Islet precursor cell (in vitro differentiated cells): Measurements from ENCODE around the gene TBRG4.
"Not testable (repeated sequence)": the region's sequence is repeated elsewhere in the genome, so short reads cannot be mapped to it uniquely, and the experiment has no call there.

ENCODE experiments used
- DNase-seq: peaks from one replicate; pipeline ENCODE4 v3.0.0-alpha.2; 2018

Gene TBRG4

DNA sequence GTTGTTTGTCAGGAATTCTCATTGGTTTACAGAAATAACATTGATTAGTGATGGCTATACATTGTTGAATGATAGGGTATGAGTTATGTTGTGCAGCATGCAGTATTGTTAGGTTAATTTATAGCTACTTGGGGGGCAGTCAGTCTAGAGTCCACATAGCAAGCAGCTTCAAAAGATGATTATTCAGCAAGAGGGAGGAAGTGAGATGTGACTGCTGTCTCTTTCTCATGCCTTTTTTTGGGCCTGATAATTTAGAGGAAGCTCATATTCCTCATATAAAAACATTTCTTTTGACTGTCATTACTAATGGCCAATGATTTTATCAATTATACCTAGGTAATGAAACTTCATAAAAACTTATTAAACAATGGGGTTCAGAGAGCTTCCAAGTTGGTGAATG lies 3.4 kb upstream of the TBRG4 start:
- DNase-seq: no peak

DNA sequence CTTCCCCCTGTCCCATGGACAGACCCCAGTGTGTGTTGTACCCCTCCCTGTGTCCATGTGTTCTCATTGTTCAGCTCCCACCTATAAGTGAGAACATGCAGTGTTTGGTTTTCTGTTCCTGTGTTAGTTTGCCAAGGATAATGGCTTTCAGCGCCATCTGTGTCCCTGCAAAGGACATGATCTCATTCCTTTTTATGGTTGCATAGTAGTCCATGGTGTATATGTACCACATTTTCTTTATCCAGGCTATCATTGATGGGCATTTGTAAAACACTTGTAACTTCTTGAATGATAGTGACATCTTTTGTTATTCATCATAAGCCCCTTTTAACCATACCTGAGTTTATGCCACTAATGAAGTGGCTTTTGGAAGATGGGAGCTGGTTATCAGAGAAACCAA lies 2.8 kb upstream of the TBRG4 start:
- DNase-seq: not testable (repeated sequence)

DNA sequence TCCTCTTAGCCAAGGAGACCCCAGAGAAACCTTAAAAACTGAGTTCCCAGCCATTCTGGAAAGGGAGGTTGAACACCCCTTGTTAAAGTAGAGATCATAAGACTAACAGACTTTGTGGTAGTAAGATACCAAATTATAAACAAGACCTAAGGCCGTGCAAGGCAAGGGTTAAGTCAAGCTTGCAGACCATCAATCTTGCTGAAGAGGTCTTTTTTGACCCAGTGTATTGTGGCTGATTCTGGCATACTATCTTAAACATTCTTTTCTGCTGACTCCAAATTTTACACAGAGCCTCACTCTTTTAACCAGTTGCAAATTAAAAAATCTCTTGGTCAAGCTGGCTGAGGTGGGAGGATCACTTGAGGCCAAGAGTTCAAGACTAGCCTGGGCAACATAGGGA lies 1.2 kb upstream of the TBRG4 start:
- no peak for DNase-seq

DNA sequence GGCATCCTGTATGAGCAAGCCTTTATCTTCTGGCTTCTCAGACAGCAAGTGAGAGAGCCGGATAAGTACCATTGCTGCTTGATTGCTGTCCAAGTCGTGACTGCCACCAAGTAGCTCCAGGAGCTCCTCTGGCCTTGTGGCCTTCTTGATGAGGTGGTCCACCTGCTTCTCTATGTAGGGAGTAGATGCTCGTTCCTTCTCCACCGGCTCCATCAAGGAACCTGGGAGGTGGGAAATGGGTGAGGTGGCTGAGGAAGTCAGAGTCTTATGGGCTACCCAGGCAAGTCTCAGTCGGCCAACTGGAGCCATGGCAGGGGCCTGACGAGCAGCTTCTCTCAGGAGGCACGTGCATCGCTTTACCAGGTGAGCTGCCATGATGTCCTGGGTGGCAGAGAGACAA lies 2.6 kb downstream of the TBRG4 start:
- DNase-seq: peak; percentile 29

DNA sequence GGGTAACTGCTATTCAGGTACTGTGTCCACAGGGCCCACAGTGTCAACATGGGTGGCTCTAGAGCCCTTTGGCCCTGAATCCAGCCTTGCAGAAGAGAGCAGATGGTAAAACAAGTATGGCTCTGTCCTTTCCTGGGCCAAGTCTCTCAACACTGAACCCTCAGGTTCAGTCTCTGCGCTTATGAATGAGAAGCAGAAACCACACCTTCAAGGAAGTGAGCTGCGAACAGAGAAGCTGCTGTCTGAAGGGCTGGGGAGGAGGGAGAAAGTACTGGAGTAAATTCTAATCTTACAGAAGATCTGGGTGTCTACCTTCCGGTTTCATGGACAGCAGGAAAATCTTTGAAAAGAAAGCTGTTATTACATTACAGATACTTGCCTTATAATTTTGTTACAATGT lies 4.1 kb downstream of the TBRG4 start:
- DNase-seq: no peak

DNA sequence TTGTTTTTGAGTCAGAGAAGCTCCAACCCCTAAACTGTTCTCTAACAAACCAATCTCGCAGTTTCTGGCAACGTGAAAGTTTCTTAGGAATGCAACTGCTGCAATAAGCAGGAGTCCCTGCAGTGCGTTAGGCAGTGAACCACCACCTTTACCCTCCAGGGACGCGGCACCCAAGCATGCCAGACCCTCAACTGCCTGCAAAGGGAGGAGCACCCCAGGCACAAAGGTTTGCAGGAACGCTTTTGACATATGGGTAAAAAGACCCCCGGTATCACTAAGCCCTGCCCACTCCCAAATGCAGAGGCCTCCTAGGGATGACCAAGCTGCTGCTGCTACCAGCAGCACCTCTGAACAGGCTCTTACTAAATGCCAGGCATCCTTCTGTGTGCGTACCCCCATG lies 4.7 kb downstream of the TBRG4 start:
- DNase-seq: no peak

DNA sequence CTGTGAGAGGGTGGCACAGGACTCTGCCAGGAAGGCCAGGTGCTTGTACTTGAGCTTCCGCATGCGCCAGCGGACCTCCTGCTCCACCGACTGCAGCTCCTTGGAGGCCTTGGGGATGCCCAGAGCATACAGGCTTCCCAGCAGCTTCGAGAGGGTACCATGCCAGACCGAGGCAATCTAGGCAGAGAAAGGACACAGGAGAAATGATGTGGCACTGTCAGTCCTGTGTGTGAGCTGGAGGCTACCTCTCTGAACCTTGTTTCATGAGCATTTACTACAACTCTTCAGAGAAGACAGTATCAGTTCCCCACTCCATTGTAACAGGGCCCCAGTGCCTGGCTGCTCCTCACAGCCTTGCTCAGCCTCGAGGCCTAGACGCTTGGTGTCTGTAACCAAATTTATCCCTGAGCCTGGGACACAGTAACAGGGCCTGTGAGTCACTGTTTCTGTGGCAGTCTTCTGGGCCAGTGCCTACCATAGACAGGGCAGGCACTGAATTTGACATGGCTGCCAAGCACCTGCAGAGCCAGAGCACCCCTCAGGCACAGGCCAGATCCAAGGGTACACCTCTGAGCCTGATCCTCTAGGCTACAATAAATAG lies 5.8 kb downstream of the TBRG4 start:
- DNase-seq: peak; percentile 38

DNA sequence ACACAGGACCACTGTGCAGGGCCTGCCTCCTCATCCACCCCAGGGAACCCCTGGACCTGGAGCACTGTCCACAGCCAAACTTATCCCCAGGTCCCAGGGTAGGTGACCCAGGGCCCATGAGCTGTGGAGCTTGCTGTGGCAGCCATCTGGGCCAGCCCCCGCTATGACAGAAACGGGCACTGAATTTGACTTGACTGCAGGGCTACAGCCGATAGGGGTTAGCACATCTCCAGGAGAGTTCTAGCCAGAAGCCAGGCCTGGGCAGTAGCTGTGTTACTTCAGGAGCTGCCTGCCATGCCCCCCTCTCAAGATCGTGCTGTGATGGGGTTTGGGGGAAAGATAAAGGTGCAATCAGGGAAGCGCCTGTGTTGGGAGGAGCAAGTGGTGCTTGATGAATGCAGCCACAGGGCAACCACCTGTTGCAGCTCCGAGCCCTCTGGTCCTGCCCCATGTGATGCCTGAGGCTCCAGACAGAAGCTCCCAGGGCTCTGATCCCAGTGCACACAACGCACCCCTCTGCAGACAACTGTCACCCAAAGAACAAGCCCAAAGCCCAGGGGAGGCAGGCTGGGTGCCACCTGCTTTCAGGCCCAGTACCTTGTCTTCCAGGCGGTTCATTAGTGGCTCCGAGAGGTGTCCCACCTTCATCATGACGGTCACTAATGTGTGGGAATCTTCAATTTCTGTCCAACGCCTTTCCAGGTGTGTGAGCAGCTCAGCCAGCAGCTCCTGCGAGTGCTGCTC lies 6.5 kb downstream of the TBRG4 start:
- DNase-seq: no peak

DNA sequence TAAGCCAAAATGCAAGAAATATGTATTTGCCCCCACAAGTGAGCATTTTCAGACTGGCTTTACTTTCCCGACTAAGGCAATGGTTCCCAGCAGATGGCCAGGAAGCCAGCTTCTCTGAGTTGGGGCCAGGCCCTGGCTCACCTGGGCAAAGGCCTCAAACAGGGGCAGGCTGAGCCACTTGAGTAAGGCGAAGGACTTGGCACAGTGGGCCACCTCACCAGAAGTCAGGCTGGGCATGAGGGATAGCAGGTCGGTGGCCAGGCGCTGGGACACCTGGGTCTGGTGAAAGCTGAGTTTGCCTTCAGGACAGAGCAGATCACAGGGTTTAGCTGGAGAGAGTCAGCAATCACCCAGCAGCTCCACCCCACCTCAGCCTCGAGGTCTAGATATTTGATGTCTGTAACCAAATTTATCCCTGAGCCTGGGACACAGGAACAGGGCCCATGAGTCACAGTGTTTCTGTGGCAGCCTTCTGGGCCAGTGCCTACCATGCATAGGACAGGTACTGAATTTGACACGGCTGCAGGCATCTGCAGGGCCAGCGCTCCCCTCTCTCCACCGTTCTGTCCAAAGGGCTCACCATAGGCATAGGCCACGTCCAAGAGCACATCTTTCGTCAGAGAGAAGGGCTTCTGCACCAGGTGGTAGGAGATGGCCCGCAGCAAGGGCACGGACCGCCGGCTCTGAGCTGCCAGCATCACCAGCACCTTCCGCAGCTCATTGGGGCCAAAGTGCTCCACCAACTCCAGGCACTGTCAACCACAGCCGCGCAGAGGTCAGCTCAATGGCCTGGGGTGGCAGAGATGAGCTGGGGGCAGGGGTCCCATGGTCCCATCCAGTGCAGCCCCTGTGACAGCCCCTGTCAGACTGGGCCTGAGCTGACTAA lies 7.3 kb downstream of the TBRG4 start:
- DNase-seq: peak; percentile 33

DNA sequence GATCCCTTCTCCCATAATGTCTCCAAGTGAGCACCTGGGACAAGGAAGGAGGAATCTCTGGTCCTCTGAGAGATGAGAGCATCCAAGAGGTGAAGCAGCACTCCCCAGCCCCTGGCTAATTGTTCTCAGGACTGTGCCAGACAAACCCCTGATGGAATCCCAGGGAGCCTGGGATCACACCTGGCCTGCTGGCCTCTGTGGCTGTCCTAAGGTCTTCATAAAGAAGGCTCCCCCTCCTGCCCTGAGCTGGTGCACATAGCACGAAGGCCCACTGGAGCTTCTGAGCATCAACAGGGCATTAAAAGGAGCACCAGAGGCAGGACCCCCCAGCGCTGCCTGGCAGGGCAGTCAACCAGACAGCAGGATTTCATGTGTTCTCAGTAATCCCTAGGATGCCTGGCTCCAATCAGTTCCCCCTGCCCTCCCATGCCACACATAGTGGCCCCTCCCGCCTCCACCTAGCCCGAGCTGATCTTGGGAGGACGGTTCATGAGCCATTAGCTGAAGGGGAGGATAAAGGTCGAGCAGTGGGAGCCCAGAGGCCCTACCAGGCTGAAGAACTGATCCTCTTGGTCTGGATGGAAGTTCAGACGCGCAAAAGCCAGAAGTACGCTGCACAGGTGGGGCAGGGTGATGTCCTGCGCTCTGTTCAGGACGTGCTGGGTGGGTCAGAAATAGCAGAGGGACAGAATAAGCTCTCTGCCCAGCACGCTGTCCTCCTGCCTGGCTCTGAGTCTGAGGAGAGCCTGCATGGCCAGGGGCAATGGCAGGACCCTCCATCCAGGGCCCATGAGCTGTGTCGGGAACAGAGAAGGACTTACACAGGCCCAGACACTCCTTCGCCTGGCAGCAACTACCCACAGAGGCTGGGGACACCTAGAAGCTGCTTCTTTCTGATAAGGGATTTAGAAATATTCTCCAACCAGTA lies 8.4 kb downstream of the TBRG4 start:
- DNase-seq: no peak

DNA sequence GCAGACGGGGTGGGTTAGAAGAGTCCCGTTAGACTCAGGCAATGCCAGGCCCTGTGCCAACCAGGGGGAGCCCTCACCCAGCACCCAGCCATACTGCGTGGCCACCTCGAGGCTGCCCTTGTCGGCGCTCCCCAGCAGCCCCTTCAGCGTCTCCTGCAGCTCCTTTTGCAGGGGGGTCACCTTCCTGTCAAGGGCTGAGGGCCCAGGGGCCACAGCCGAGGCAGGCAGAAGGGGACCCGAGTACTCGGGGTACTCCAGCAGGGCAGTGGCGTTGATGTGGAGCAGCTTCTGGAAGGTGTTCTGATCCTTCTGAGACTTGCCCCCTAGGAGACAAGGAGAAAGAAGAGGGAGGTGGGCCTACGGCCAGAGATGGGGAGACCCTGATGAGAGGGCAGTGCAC lies 9.7 kb downstream of the TBRG4 start:
- no peak for DNase-seq

DNA sequence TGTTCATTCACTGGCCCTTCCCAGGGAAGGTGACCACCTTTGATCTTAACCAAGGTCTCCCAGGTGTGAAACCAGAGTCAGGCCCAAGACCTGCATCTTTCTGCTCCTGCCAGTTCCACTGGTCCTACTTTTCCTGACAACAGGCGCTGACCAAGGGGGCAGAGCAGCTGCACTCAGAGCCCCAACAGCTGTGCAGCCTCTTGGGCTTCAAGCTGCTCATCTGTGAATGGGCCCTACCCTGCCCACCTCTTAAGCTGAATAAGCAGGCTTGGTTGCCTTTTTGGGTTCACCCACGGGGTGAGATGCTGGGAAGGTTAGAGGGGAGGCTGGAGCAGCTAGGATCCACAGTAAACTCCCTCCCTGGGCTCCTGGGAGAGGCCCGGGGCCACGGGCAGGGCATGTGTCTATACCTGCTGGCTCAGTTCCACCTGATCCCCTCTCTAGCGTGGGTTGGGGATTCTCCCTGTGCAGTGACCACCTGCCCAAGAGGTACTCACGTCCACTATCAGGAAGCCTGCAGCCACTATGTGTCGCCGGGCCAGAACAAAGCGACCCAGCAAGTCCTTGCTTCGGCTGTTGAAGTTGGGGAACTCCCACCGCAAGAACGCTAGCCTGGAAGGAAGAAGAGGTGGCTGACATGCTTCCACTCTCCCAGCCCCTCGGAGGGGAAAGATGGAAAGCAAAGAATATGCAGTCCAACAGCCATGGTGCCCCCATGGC lies 10.6 kb downstream of the TBRG4 start:
- peak; percentile 38 for DNase-seq

DNA sequence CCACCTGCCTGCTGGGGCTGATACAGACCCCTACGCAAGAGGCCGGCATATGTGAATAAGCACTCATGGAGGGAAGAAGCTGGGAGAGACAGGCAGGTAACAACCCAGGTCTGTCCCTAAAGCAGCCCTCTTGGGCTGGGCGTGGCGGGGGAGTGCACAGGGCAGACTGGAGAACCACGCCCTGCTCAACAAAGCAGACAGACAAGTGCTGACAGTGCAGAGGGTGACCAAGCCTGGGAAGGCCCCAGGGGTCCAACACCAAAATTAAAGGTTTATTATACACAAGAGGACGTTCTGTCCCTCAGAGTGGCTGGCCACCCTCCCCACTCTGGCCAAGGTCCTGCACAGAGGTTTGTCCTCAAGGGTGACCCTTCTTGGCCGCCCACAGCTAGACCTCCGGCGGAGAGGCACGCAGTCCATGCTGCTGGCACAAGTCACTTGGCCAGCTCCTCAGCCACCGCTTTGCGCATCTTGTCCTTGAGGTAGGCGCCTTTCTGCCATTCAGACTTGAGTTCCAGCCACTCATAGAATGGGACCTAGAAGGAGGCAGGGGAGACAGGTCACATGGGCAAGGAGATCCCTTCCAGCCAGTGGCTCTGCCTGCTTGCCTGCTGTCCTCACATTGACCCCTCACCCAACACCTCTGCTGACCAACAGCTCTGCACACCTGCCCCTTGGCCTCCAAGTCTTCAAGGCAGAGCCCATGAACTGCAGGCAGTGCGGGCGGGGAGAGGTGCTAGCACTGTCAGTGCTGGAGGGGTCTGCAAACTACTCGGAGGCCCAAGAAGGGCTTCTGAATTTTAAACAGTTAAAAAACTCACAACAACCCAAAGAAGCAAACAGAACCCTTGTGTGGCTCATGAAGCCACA lies 11.4 kb downstream of the TBRG4 start:
- peak; percentile 49 for DNase-seq

DNA sequence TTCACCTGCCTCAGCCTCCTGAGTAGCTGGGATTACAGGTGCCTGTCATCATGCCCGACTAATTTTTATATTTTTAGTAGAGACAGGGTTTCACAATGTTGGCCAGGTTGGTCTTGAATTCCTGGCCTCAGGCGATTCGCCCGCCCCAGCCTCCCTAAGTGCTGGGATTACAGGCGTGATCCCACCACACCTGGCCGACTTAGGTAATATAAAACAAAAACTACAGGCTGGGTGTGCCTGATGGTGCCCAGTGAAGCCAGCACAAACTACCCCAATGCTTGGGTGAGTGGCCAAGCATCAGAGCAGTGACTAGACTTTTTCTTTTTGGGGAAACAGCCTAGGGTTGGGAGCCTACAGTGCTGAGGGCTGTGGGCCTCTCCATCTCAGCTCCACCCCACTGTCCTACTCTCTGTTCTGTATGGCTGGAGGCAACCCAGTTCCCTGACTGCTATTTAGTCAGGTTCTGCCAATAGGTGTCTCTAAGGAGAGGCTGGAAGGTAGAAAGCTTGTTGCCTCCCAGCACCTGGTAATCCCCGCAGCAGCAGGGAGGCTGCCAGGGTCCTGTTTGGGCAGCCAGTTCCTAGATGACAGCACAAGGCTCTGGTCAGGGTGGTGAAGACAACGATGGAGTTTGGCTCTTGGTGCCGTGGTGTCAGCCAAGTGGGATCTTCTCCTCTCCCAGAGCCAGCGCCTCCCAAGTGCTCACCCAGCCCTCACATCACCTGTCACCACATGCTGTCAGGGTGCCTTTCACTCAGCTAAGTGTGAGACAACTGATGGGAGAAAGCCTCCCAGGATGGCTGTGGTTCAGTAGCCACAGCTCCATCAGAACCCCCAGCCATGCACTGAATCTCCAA lies 12.3 kb downstream of the TBRG4 start:
- peak; percentile 53 for DNase-seq

DNA sequence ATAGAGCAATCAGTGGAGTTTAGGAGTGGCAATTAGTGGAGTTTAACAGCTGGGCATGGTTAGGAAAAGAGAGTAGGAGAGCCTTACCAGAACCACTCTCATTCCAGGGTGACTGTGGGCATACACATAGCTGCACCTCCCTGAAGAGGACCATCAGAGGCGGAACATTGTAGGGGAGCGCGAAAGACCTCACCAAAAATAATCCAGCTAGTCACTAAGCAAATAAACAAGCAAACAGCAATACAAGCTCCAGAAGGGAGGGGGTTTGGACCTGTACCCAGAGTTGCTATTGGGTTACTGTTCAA lies 18.6 kb downstream of the TBRG4 start:
- no peak for DNase-seq

DNA sequence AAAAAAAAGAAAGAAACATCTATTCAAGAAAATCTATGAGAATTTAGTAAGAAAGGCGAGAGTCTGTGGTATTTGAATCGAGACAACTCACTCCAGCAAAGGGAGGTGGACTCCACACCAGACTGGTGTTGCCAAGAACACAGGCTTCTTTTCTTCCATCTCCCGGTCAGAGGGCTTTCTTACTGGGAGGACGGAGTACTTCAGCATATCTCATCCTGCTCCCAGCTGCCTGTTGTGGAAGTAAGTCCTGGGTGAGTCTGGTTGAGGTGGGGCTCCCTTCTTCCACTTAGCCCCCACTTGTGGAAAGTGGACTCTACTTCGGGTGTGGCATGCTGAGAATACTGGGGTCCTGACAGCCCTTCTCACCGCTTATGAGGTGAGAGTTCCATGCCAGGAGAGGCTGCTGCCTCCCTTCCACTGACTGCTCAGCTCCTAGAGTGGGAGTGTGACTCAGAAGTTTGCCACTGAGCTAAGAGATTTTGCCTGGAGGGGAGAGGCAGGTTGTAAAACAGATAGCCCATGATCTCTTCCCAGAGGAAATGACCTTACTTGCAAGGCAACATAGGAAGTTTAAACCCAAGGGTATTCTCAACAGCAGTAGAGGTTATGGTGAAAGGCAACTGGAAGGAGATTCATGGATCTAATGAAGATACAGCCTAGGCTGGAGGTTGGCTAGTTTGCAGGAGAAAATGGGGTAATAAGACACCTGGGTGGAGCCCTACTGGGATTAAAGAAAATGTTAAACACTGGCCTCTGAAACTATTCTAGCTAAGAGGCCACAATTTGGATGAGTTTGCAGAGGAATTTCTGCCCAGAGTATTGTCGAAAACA lies 19.2 kb downstream of the TBRG4 start:
- peak; percentile 92 for DNase-seq

DNA sequence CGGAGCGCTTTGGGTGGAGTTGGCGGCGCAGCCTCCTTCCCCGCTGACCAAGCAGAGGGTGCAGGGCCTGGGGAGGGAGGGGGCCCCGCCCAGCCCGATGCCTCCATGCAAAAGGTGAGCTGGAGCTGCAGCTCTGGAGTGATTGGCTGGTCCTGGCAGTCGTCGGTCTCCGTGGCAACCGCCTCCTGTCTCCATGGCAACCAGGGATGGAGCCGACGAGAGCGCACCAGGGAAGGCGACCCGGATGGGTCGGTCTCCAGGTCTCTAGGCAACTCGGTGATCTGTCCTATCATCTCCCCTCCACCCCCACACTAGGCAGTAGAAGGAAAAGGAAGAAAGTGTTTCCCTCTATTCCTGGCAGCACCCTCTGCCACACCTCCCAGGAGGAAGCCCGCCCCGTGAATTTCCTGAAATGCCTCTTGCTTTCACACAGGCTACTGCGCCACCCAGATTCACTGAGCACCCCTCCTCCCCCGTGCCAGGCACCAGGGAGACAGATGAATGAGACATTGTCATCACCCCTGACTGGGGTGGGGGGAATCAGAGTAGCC lies 22.1 kb downstream of the TBRG4 start:
- DNase-seq: peak; percentile 92

DNA sequence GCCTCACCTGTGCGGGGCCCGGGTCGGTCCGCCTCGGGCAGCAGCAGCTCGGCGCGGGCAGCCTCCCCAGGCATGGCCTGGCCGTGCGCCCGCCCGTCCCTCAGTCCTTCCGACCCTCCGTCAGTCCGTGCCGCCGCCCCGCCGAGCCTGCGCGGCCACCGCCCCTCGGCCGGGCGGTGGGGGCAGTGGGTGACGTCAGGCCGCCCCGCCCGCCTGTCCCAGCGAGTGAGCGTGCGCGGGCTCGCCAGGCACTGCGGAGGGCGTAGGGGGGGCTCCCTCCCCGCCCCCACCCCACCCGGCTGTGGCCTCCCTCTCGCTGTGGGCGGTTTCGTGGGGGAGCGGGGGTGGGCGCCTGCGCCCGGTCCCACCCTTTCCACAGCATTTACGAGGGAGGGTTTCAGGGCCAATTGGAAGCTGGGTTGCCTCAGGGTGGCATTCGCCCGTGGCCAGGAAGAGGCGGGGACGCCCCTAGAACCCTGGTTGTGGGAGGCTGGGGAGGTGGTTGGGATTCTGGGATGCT lies 22.6 kb downstream of the TBRG4 start, which contains the start of gene NACAD:
Gene NACAD (minus strand): TSS at position 149 of the 520 bp plus-strand sequence. CDS start 75 bp downstream, at position 74.
- DNase-seq: no peak
